PC-3 (cell line): ENCODE results near the gene GYPB.
"Not testable (repeated sequence)": the region's sequence is repeated elsewhere in the genome, so short reads cannot be mapped to it uniquely, and the experiment has no call there.

Experiments
- EZH2 ChIP-seq: fragments of 300-600 bp; sonication (generic); IDR thresholded peaks from one replicate; pipeline ENCODE4 v1.6.1; 2017; ENCODE audit warnings: antibody characterized with exemption, mild to moderate bottlenecking, low read length; ENCODE audit not compliant: unreplicated experiment
- TF ChIP-seq, protein P1 (sequence below): fragments of 300-600 bp; sonication (generic); conservative IDR thresholded peaks from 2 replicates; pipeline ENCODE4 v1.5.1; 2017; ENCODE audit warnings: antibody characterized with exemption, low read depth, mild to moderate bottlenecking, low read length

DNA sequence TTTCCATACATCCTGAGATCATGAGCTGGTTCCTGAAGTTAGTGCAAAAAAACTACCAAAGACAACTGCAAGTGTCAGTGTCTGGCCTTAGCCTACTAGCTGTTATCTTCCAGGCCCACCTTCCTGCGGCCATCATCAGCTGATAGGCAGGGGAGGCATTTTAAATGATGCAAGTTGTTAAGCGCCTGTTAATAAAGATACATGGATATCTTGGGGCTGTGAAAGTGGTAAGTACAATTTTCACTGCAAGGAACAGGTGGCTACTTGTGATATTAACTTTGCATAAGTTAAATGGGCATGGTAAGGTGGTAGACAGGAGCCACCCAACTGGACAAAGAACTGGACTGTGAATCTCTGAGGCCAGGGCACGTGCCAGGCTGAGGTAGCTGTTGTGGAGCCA is at the start of gene GYPB:
- TF ChIP-seq, protein P1, sequence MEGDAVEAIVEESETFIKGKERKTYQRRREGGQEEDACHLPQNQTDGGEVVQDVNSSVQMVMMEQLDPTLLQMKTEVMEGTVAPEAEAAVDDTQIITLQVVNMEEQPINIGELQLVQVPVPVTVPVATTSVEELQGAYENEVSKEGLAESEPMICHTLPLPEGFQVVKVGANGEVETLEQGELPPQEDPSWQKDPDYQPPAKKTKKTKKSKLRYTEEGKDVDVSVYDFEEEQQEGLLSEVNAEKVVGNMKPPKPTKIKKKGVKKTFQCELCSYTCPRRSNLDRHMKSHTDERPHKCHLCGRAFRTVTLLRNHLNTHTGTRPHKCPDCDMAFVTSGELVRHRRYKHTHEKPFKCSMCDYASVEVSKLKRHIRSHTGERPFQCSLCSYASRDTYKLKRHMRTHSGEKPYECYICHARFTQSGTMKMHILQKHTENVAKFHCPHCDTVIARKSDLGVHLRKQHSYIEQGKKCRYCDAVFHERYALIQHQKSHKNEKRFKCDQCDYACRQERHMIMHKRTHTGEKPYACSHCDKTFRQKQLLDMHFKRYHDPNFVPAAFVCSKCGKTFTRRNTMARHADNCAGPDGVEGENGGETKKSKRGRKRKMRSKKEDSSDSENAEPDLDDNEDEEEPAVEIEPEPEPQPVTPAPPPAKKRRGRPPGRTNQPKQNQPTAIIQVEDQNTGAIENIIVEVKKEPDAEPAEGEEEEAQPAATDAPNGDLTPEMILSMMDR = not testable (repeated sequence)
- not testable (repeated sequence) for TF ChIP-seq EZH2
